HG02571 (cell line): ENCODE results near the gene MUL1.
"Not testable (repeated sequence)": the region's sequence is repeated elsewhere in the genome, so short reads cannot be mapped to it uniquely, and the experiment has no call there.

Experiments
- ATAC-seq: cut with Tn5 transposase; IDR thresholded peaks from one replicate; pipeline ENCODE4 v1.9.1; 2021; ENCODE audit warnings: mild to moderate bottlenecking, moderate library complexity; ENCODE audit not compliant: unreplicated experiment

Gene MUL1

DNA sequence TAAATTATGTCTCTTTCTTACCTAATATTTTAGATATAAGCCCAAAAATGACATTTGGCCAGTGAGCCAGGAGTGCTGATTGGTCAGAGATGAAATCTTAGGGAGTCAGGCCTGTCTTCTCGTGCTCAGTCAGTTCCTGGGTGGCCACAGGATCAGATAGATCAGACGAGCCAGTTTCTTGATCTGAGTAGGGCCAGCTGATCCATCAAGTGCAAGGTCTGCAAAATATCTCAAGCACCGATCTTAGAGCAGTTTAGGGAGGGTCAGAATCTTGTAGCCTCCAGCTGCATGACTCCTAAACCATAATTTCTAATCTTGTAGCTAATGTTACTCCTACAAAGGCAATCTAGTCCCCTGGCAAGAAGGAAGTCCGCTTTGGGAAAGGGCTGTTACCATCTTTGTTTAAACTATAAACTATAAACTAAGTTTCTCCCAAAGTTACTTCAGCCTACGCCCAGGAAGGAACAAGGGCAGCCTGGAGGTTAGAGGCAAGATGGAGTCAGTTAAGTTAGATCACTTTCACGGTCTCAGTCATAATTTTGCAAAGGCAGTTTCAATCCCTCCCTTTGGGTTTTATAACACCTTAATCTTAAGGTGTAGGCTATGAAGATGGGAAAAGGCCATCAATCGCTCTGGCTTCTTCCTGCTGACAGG is 11.8 kb upstream of the MUL1 start:
- ATAC-seq: not testable (repeated sequence)

DNA sequence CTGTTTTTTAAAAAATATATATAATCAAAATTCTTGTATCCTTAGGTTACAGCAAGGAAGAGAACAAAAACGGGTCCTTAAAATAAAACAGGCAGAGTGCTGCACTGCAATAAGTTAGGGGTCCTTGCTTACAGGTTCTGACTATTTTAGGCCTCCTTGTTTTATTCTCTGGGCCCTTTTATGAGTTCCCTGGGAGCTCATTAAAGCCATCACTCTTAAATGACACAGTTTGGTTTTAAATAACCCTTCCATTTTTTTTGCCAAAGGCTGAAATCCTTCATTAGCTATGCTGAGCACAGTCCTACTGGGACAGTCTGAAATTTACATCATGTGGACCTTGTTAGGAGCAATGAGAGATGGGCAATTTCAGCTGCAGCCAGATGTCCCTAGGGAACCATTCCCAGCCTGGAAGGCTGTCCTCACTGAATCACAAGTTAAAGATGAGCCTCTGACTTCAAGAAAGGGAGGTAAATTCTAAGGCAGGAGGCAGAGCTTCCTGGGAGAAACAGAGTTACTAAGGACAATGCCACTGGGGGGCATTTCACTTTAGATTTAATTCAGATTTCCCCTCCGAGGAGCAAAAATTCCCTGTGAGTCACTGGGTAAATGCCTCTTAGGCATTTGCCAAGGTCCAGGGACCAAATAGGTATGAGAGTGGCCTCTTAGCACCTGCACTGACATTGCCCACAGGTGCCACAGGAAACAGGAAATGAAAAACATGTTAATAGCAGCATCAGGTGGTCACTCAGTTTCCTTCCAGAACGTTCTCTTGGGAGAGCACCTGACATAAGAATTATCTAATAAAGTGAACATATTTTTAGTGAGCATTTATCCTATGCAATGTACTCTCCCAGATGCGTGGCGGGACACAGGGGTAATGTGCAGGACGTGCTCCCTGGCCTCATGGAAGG is 3.8 kb upstream of the MUL1 start:
- ATAC-seq: no peak

DNA sequence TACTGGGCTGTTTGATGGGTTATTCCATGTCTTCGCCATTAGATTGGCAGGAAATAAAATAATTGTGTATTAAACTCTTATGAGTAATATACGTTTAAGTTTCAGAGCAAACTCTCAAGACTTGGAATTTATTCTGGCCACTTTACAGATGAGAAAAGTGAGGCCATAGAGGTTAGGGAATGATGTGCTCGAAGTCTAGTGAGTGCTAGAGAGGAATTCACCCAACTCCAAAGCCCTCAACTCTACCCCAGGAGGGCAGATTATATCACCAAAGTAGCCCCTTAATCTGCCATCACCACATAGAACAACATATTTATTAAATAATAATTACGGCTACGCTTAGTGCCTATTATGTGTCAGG is 440 bp upstream of the MUL1 start:
- ATAC-seq: no peak

DNA sequence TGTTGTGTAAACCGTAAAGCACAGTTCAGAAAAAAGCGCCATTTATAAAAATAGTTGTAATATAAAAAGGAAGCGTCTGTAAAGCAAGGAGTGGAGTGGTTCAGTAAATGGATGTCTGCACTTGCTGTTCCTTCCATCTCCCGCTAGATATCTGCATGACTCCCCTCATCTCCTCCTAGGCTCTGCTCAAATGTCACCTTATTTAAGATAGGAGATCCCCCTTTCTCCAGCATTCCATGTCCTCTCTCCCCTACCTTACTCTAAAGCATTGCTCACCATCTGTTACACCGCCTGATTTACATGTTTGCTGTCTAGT is 745 bp downstream of the MUL1 start:
- peak; percentile 24 for ATAC-seq

DNA sequence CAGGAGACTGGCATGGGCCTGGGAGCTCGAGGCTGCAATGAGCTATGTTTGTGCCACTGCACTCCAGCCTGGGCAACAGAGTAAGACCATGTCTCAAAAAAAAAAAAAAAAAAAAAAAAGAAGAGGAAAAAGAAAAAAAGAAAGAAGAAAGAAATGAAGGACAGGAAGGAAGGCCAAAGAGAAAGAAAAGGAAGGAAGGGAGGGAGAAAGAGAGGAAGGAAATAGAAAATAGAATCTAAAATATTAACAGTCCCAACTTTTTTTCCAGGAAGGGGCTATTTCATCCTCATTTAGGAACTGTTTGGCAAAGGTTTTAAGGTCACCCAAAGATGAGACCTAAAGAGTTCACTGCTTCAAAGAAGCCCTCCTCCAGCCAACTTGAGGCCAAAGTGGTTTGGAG is 2.5 kb downstream of the MUL1 start:
- ATAC-seq: no peak

DNA sequence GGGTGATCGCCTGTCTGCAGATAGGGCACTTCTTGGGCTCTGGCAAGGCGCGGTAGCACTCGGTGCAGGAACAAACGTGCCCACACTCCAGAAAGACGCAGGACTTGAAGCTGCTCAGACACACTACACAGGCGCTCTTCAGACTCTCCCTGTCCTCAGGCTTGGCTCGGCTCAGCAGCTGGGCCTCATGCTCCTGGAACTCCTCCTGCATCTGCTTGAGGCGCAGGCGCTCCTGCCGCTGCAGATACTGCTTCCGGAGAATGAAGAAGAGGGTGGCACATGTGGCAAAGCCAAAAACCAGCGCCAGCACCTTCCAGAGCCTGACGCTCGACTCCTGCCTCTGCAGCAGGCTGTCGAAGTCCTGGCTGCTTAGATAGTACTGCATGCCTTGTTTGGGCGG is 7.2 kb downstream of the MUL1 start:
- ATAC-seq: no peak

DNA sequence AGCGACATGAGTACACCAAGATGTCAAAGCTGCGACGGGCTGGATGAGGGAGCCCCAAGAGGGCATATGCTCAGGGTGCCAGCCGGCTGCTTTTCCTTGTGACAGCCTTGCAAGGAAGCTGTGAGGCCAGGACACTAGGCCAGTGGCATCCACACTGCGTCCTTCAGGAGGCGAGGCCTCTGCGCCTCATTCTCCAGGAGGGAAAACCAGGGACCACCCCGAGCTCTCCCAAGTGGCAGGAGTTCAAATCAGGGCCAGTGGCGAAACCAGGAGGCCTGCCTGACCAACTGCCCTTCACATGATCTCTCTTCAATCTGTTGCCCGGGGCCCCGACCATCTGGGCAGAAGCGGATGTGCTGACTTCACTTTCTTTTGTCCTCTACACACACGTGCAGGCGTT is 8.2 kb downstream of the MUL1 start:
- ATAC-seq: no peak

DNA sequence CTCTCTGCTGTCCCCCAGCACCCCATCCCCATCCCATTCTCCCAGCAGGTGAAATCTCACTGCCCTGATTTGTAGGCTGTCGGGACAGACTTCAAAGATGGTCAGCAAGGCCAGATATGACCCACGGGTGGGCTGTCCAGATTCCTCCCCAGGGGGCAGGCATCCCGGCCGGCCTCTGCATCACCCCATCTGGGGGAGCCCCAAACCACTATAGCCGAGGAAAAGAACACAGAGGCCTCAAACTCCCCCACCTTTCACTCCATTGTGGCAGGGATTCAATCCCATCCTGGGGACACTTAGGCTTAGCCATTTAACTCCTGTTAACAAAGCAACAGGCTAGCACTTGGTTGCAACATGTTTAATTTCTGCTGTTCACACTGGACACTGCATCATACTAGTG is 8.8 kb downstream of the MUL1 start:
- ATAC-seq: no peak

DNA sequence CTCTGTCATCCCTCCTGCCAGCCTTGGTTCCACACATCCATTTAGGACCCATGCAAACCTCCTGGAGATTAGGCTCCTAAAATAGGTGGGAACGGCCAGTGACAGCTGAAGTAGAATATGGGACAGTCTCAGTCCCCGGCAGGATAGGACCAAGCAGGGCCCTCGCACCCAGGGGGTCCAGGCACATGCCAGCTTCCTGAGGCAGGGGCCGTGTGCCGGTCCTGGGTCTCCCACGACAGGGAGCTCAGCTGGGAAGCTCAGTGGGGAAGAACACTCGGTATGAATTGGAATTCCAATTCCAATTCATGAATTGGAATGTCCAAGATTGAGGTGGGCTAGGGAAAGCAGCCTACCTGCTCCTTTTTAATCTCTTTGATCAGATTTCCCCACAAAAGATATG is 9.8 kb downstream of the MUL1 start:
- ATAC-seq: no peak

DNA sequence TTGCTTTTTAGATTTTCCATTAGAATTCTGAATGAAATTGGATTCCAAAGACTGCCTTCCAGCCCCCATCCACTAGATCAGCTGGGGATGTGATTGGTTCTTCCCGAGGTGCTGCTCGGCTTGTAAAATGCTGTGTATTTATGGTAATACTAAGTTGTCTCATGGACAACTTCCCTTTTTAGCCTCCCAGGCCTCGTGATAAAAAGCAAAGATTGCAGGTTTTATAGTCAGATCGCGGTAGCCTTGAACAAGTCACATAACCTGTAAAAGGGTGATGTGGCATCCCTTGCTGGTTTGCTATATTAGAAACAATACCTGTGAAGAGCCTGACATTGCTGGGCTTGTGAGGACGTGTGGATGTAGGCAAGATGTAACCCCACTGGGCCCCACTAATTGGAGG is 10.4 kb downstream of the MUL1 start:
- no peak for ATAC-seq

DNA sequence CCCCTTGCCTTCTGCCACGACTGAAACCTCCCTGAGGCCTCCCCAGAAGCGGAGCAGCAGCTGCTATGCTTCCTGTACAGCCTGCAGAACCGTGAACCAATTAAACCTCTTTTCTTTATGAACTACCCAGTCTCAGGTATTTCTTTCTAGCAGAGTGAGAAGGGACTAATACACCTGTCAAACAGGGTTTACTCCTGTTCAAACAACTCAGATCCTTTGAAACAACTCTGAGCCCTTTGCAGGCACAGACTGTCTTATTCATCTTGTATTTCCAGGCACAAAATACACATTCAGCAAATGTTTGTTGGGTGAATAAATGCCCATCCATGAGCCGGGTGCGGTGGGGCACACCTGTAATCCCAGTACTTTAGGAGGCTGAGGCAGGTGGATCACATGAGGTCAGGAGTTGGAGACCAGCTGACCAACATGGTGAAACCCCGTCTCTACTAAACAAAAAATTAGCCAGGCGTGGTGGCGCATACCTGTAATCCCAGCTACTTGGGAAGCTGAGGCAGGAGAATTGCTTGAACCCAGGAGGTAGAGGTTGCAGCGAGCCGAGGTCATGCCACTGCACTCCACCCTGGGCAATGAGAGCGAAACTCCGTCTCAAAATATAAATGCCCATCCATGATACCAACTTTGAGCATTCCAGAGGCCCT is 11.1 kb downstream of the MUL1 start:
- ATAC-seq: not testable (repeated sequence)

DNA sequence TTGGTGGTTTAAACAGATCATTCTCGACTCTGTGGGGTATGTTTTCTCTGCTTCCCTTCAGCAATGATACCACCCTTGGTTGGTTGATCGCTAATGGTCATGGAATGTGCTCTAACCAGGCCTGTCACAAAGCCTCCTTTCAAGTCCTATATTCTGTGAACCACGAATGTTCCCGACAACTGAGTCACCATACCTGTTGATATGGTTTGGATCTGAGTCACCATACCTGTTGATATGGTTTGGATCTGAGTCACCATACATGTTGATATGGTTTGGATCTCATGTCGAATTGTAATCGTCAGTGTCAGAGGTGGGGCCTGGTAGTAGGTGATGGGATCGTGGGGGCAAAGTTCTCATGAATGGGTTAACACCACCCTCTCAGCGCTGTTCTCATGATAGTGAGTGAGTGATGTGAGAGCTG is 11.7 kb downstream of the MUL1 start:
- no peak for ATAC-seq

DNA sequence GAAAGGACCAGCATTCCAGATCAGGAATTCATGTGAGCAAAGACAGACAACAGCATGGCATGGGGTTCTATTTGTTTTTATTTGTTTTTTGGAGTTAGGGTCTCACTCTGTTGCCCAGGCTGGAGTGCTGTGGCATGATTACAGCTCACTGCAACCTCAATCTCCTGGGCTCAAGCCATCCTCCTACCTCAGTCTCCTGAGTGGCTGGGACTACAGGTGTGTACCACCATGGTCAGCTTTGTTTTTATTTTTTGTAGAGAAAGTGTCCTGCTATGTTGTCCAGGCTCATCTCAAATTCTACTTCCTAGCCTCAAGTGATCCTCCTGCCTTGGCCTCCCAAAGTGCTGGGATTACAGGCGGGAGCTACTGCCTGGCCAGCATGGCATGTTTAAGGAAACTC is 12.3 kb downstream of the MUL1 start:
- ATAC-seq: no peak

DNA sequence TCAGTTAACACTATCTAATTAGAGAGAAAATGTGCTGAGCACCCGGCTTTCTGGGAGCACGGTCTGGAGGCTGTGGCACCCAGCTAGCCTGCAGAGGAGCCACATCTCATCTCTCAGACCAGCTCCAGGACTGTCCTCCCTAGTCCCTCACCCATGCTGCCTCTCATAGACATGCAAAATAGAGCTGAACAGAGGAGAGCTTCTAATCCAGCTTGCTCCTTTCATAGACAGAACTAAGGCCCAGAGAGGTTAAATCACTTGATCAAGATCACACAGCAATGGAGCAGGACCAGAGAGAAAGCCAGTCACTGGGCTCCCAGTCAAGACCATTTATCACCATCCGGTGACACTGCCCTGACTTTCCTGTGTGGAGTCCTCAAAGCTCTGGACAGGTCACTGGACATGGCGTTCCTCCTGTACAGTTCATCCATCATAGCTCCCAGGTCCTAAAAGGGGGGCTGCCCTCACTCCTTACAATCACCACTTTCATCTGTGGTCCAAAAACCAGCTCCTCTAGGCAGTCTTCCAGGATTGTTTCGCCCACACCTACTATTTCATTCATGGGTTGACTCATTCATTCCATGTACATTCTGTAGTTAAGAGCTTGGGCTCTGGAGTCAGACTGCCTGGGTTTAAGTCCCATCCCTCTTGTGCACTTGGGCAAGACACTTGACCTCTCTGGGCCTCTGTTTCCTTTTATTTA is 13.2 kb downstream of the MUL1 start:
- no peak for ATAC-seq

DNA sequence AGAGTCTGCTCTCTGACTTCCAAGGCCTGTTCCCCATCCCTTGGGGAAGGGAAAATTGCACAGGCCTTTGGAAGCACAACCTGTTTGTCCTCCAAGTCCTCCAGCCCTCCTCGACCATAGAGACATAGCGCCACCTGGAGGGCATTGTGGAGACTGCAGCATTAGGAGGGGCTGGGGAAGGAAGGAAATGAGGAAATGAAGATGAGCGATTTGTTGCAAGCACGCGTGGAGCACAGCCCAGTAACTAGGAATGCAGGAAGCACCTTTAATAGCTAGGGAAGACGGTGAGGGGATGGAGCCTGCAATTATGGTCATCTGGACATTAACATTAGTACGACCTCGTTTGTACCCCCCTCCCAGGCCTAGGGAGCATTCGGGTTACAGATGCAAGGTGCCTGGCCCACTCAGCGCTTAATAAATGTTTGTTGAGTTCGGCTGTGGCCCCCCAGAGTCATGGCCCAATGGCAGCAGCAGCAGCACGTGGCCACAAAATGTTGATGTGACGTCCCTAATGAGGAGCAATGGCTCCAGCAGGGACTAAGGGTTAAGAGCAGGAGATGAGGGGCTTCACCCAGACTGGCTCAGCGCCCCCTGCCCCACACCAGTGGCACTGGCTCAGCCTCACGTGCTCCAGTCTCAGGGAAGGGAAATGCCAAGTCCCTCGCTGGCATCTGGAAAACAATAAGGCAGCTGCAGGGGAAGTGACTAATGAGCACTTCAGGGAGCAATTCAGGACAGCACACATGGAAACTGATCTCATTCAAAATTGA is 13.9 kb downstream of the MUL1 start:
- ATAC-seq: no peak

DNA sequence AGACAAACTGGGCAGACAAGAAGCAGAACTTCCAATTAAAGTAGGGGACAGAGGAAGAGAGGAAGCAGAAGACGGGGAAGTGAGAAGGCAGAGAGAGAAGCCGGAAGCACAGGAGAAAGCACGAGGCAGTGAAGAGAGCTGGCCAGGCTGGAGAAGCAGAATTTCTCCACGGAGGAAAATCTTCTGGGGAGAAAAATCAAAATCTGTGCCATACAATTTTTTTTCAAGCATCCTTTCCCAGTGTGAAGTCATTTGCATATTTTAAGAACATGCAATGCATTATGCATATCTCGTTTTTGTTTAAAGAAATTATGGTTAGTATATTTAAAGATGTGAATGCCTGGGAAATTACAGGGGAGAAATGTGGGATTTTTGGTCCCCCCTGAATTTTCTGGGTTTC is 14.6 kb downstream of the MUL1 start:
- no peak for ATAC-seq

DNA sequence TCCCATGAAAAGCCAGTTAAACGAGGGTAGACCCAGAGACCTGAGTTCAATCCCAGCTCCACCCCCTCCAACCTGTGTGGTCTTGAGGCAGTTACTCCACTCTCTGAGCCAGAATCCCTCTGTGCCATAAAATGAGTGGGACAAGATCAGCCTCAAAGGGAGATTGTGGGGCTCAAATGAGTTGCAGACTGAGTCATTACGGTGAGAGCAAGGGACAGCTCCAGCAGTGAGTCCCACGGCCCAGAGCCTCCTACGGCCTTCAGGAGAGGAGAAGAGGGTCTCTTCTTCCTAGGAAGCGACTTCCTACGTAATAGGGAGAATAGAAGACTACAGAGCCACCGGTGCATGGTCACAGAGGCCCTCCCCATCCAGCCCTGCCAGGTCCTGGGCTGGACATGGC is 15.2 kb downstream of the MUL1 start:
- no peak for ATAC-seq

DNA sequence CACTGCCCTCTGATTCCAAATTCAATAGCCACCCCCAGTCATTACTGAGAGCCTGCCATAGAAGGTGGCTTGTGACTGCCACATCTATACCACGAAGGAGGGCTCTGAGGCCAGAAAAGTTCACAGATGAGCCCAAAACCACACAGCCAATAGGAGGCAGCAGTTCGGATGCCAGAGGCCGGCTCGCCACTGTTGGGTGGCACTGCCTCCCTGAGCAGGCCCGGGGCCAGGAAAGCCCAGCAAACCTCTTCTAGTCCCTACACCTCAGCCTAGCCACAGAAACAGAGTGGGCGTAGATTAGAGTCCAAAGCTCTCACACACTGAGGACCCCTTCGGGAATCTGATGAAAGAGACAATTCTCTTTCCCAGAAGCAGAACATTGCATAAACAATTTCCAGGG is 16.1 kb downstream of the MUL1 start:
- no peak for ATAC-seq

DNA sequence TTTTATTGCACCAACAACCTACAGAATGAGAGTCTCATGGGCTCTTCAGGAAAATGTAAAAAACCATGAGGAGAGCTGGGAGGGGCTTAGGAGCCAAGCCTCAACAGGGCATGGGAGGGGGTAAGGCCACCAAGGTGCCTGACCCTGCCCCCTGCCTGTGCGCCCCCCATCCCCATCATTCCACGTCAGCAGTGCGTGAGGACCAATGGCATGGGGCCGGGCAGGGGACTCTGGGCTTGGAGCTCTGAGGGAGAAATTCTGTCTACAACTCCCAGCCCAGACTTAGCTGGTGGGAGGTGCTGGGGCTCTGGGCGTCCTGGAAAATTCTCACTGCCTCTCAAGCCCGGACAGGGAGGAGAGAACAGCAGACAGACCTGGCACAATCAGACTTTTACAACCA is 16.8 kb downstream of the MUL1 start:
- ATAC-seq: no peak

DNA sequence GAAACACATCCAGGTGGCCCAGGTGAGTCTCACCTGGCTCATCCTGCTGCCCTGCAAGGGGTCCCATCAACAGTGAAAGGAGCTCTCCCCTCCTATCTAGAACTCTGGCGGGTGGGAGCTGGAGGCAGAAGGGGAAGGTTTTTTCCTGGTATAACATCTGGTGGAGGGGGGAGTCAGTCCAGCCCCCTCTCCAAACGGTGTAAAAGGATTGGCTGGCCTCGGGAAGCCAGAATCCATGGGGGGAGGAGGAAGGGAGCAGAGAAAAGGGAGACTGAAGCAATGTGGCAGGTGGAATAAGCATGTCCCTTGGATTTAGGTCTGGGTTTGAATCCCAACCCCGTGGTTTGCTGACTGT is 20.7 kb downstream of the MUL1 start:
- no peak for ATAC-seq
